ENCODE data around the gene SND1.

SND1 gene

DNA sequence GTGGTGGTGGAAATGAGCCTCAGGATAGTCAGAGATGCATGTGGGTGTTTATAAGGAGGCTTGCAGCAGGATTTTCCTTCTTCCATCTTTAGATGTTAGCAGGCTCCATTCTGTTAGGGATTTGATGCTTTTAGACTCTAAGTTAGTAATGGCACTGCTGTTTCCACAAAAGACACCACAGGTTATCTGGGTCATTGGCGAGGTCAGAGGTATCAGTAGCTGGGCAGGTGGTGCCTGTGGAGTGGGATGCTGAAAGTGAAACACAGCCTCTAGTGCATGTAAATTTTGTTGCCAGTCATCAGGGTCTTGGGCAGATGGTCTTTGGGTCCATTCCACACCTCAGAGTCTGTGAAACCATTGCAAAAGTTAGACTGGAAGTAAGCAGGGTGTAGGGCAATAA, 33.2 kb upstream of the SND1 start:
- no peaks in the 10 kb centered on the region for H3K9me3 ChIP-seq (ENCODE audit: low read length)
- no peaks in the 10 kb centered on the region for H3K9me2 ChIP-seq (ENCODE audit: low read depth, low read length)
- H4K20me1 ChIP-seq (ENCODE audit: insufficient read depth, low read length) = no peaks in the 10 kb centered on the region
- no peak overlapping the region for H2AFZ ChIP-seq (ENCODE audit: low read length)
- TF ChIP-seq, protein P1, sequence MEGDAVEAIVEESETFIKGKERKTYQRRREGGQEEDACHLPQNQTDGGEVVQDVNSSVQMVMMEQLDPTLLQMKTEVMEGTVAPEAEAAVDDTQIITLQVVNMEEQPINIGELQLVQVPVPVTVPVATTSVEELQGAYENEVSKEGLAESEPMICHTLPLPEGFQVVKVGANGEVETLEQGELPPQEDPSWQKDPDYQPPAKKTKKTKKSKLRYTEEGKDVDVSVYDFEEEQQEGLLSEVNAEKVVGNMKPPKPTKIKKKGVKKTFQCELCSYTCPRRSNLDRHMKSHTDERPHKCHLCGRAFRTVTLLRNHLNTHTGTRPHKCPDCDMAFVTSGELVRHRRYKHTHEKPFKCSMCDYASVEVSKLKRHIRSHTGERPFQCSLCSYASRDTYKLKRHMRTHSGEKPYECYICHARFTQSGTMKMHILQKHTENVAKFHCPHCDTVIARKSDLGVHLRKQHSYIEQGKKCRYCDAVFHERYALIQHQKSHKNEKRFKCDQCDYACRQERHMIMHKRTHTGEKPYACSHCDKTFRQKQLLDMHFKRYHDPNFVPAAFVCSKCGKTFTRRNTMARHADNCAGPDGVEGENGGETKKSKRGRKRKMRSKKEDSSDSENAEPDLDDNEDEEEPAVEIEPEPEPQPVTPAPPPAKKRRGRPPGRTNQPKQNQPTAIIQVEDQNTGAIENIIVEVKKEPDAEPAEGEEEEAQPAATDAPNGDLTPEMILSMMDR (IDR thresholded peaks at IDR 0.05; ENCODE audit: low read length) = no peak
- no peak for TF ChIP-seq EZH2 (IDR thresholded peaks at IDR 0.05; ENCODE audit: borderline replicate concordance, low read length)
- no peak overlapping the region for H3K9ac ChIP-seq (ENCODE audit: low read length)
- no peak overlapping the region for H3K27ac ChIP-seq (ENCODE audit: low read depth, low read length, poor library complexity, severe bottlenecking)
- H3K4me2 ChIP-seq (ENCODE audit: low read length) = no peak overlapping the region
- H3K79me2 ChIP-seq (ENCODE audit: insufficient read depth, low read length) = no peaks in the 10 kb centered on the region
- H3K4me1 ChIP-seq (ENCODE audit: insufficient read depth, low read length, severe bottlenecking) = no peaks in the 10 kb centered on the region
- H3K36me3 ChIP-seq (ENCODE audit: insufficient read depth, low read length) = no peaks in the 10 kb centered on the region
- H3F3A ChIP-seq (ENCODE audit: insufficient read depth, low read length) = no peaks in the 10 kb centered on the region
- H3K27me3 ChIP-seq (ENCODE audit: insufficient read depth, low read length) = no peaks in the 10 kb centered on the region
- no peak overlapping the region for H3K4me3 ChIP-seq (ENCODE audit: low read depth, low read length, poor library complexity, severe bottlenecking)

DNA sequence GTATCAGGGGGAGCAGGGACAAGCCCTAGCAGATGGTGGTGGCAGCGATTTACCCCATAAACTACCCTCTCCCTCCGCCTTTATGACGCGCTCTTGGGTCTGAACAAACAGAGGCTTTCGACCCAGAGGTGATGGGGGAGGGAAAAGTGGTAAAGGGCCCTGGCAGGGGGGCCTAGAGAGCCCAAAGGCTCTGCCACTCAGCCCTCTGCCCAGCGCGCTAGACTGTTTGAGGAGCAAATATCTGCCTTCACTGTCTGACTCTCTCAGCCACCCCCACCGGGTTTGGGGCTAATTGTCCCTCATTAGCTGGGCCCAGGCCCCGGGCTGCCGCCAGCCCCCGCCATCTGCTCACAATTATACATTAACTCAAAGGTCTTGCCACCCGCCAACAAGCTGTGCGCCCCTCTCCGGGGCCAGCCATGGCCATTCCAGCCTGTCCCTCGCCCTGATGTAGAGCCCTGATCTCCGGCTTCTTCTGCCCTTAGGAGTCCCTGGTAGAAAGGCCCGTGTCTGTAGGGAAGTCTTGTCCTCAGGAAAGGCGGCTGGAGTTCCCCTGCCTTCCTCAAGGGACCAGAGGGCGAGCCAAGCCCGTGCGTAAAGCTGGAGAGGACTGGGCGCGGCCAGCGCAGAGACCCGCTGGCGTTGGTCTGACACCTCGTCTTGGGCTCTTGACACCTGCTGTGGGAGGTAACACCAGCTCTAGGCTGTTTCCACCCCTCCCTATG, 32.2 kb upstream of the SND1 start:
- no peak overlapping the region for H2AFZ ChIP-seq (ENCODE audit: low read length)
- no peak overlapping the region for H3K4me2 ChIP-seq (ENCODE audit: low read length)
- TF ChIP-seq, protein P1 (IDR thresholded peaks at IDR 0.05; ENCODE audit: low read length) = no peak
- TF ChIP-seq EZH2 (IDR thresholded peaks at IDR 0.05; ENCODE audit: borderline replicate concordance, low read length) = no peak
- 0 out of 2 replicates have a peak, but pooled peaks cover 3% of the 10 kb centered on the region for H3K9me3 ChIP-seq (ENCODE audit: low read length)
- no peaks in the 10 kb centered on the region for H3K79me2 ChIP-seq (ENCODE audit: insufficient read depth, low read length)
- H3K9ac ChIP-seq (ENCODE audit: low read length) = no peak overlapping the region
- no peaks in the 10 kb centered on the region for H3K4me1 ChIP-seq (ENCODE audit: insufficient read depth, low read length, severe bottlenecking)
- no peaks in the 10 kb centered on the region for H3K36me3 ChIP-seq (ENCODE audit: insufficient read depth, low read length)
- H3F3A ChIP-seq (ENCODE audit: insufficient read depth, low read length) = no peaks in the 10 kb centered on the region
- H3K27me3 ChIP-seq (ENCODE audit: insufficient read depth, low read length) = no peaks in the 10 kb centered on the region
- no peak overlapping the region for H3K4me3 ChIP-seq (ENCODE audit: low read depth, low read length, poor library complexity, severe bottlenecking)
- H4K20me1 ChIP-seq (ENCODE audit: insufficient read depth, low read length) = no peaks in the 10 kb centered on the region
- no peak overlapping the region for H3K27ac ChIP-seq (ENCODE audit: low read depth, low read length, poor library complexity, severe bottlenecking)
- no peaks in the 10 kb centered on the region for H3K9me2 ChIP-seq (ENCODE audit: low read depth, low read length)

DNA sequence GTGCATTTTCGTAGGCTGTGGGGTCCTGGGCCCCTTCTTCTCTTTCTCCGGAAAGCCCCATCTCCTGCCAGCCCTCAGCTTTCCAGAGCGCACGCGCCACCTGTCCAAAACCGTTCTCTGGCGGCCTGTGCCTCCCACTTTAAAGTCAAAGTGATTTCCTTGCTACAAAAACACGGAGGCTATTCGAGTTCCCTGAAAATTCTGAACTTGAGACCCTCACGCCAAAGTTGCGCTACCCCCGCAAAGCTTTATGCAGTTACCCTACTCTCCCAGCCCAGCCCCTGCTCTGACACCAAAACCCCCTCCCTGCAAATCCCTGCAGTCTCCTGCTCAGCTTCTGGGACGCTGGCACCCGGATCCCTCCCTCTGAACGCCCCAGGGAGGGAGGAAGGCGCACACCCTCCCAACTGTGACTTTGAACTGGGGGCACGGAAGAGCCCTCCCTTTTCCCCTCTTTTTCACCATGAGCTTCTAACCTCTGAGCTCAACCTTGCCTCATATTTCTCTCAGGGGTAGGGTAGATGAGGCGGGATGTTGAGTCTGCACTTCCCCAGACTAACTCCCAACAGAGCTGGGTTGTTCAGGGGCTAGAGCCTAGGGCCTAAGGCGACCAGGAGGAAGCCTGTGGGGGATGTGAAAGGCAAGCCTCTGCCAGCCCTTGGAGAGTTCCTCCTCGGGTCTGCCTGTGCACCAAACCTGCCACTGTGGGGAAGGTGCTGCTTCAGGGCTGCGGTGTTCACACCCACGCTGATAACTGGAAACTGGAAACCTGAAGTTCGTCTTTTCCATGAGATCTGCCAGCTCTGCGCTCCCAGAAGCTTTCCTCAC, 31.4 kb upstream of the SND1 start:
- H3K4me1 ChIP-seq (ENCODE audit: insufficient read depth, low read length, severe bottlenecking) = no peaks in the 10 kb centered on the region
- no peak overlapping the region for H3K27ac ChIP-seq (ENCODE audit: low read depth, low read length, poor library complexity, severe bottlenecking)
- no peaks in the 10 kb centered on the region for H3K79me2 ChIP-seq (ENCODE audit: insufficient read depth, low read length)
- H3K4me3 ChIP-seq (ENCODE audit: low read depth, low read length, poor library complexity, severe bottlenecking) = no peak overlapping the region
- no peak overlapping the region for H3K4me2 ChIP-seq (ENCODE audit: low read length)
- H3F3A ChIP-seq (ENCODE audit: insufficient read depth, low read length) = no peaks in the 10 kb centered on the region
- H3K9me3 ChIP-seq (ENCODE audit: low read length) = 0 out of 2 replicates have a peak, but pooled peaks cover 3% of the 10 kb centered on the region
- no peak overlapping the region for H3K9ac ChIP-seq (ENCODE audit: low read length)
- H3K36me3 ChIP-seq (ENCODE audit: insufficient read depth, low read length) = no peaks in the 10 kb centered on the region
- H3K9me2 ChIP-seq (ENCODE audit: low read depth, low read length) = 0 out of 2 replicates have a peak, but pooled peaks cover 4% of the 10 kb centered on the region
- no peak overlapping the region for H2AFZ ChIP-seq (ENCODE audit: low read length)
- no peaks in the 10 kb centered on the region for H3K27me3 ChIP-seq (ENCODE audit: insufficient read depth, low read length)
- TF ChIP-seq, protein P1 (IDR thresholded peaks at IDR 0.05; ENCODE audit: low read length) = no peak
- TF ChIP-seq EZH2 (IDR thresholded peaks at IDR 0.05; ENCODE audit: borderline replicate concordance, low read length) = no peak
- H4K20me1 ChIP-seq (ENCODE audit: insufficient read depth, low read length) = no peaks in the 10 kb centered on the region

Data from OCI-LY1 (cell line).